Ishikawa (cell line): ENCODE measurements around the gene GNG2.

Experiments
- CEBPB ChIP-seq: IDR thresholded peaks from 2 replicates; pipeline ENCODE4 v1.6.1; 2012
- CREB1 ChIP-seq: IDR thresholded peaks from 2 replicates; pipeline ENCODE4 v1.6.1; 2012; ENCODE audit warnings: low read depth
- EGR1 ChIP-seq: IDR thresholded peaks from 2 replicates; pipeline ENCODE4 v1.6.1; 2012
- EP300 ChIP-seq: IDR thresholded peaks from 2 replicates; pipeline ENCODE4 v1.6.1; 2012; ENCODE audit warnings: borderline replicate concordance
- FOXM1 ChIP-seq: IDR thresholded peaks from 2 replicates; pipeline ENCODE4 v1.6.1; 2012; ENCODE audit warnings: low read depth, borderline replicate concordance
- MAX ChIP-seq: IDR thresholded peaks from 2 replicates; pipeline ENCODE4 v1.6.1; 2012
- NFIC ChIP-seq: IDR thresholded peaks from 2 replicates; pipeline ENCODE4 v1.6.1; 2012
- RAD21 ChIP-seq: IDR thresholded peaks from 2 replicates; pipeline ENCODE4 v1.6.1; 2012; ENCODE audit warnings: low read depth
- REST ChIP-seq: IDR thresholded peaks from 2 replicates; pipeline ENCODE4 v1.6.1; 2012; ENCODE audit warnings: low read depth, mild to moderate bottlenecking
- TAF1 ChIP-seq: IDR thresholded peaks from 2 replicates; pipeline ENCODE4 v1.6.1; 2012; ENCODE audit warnings: low read depth, mild to moderate bottlenecking
- TCF12 ChIP-seq: IDR thresholded peaks from 2 replicates; pipeline ENCODE4 v1.6.1; 2012; ENCODE audit warnings: low read depth
- TEAD4 ChIP-seq: IDR thresholded peaks from 2 replicates; pipeline ENCODE4 v1.6.1; 2012
- USF1 ChIP-seq: IDR thresholded peaks from 2 replicates; pipeline ENCODE4 v1.6.1; 2012
- YY1 ChIP-seq: IDR thresholded peaks from 2 replicates; pipeline ENCODE4 v1.6.1; 2012; ENCODE audit warnings: low read depth
- ZBTB7A ChIP-seq: IDR thresholded peaks from 2 replicates; pipeline ENCODE4 v1.6.1; 2012; ENCODE audit warnings: low read depth

The GNG2 gene

GRCh38 chr14:51818748-51819380 is 41.5 kb upstream of the GNG2 start:
- TF ChIP-seq CEBPB (no peak), MAX (no peak), CREB1 (no peak), FOXM1 (no peak), ZBTB7A (no peak), USF1 (no peak), REST (no peak), TAF1 (no peak), EGR1 (no peak), NFIC (no peak), TCF12 (no peak), TEAD4 (no peak), RAD21 (no peak), YY1 (no peak), EP300 (no peak)

- TF ChIP-seq TEAD4 = no peak
- TF ChIP-seq MAX = no peak
- TF ChIP-seq CREB1 = no peak
- no peak for TF ChIP-seq TCF12
- TF ChIP-seq FOXM1 = no peak
- TF ChIP-seq EGR1 = no peak
- TF ChIP-seq YY1 = no peak
- no peak for TF ChIP-seq REST
- no peak for TF ChIP-seq CEBPB
- no peak for TF ChIP-seq TAF1
- TF ChIP-seq USF1 = no peak
- no peak for TF ChIP-seq NFIC
Observed at GRCh38 chr14:51821822-51822221, 38.6 kb upstream of the GNG2 start.

- no peak for TF ChIP-seq CREB1
- TF ChIP-seq NFIC = no peak
- no peak for TF ChIP-seq EP300
- no peak for TF ChIP-seq FOXM1
- no peak for TF ChIP-seq EGR1
- TF ChIP-seq REST = no peak
Observed at GRCh38 chr14:51822499-51822898, 37.9 kb upstream of the GNG2 start.

- TF ChIP-seq EGR1 (no peak), CEBPB (no peak), EP300 (no peak), TAF1 (no peak), ZBTB7A (no peak), TEAD4 (no peak), MAX (no peak), CREB1 (no peak), NFIC (no peak)
Observed at GRCh38 chr14:51823706-51824105, 36.7 kb upstream of the GNG2 start.

- TF ChIP-seq TAF1 (no peak), YY1 (no peak), NFIC (no peak), CREB1 (no peak), REST (no peak), TCF12 (no peak), RAD21 (no peak), CEBPB (no peak), MAX (no peak), EGR1 (no peak), ZBTB7A (no peak), USF1 (no peak), FOXM1 (no peak), EP300 (no peak), TEAD4 (no peak)
Observed at GRCh38 chr14:51824191-51824590, 36.2 kb upstream of the GNG2 start.
